Measurements from ENCODE around the gene HOXB5.

DNA sequence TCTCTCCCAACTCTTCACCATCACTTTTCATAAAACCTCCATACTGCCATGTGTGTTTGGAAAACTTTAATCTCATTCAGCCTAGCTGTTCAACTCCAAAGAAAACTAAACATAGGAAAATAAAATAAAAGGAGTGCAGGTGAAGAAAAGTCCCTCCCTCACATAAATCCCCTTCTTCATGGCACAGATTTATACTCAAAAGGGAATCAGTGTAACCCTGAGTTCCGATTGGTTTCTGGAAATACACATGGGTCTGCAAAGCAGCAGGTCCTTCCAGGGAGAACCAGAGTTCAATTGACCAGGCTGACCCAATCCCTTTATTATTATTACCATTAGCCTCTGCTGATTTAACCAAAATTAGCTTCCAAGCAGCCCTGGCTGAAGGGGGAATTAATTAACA, 39.8 kb downstream of the HOXB5 start:
- TF ChIP-seq CTCF (IDR thresholded peaks at IDR 0.05; ENCODE audit: borderline replicate concordance, extremely low read depth, low read length, poor library complexity, severe bottlenecking) (no peak), EZH2 (IDR thresholded peaks at IDR 0.05; ENCODE audit: borderline replicate concordance, low read depth, low read length, severe bottlenecking) (no peak)

Data from DND-41 (cell line).